ENCODE data around the gene VMP1. TPM values are rescaled to one million over a fixed set of nuclear protein-coding genes. Genes with fewer than 3 reads are reported as not detected.

Gene VMP1
- total RNA-seq, 3 donors from 2014 or later, result 128 to 138 (median 134) TPM

Other genes with a start within 250 kb of the VMP1 start
- gene DHX40, start 142.0 kb upstream of the VMP1 start, total RNA-seq, result 10 to 100 TPM; 14.5 to 15.3 (median 15.3) TPM
- 100 to 1,000 TPM; 177 to 195 (median 183) TPM for gene CLTC, start 87.8 kb upstream of the VMP1 start, total RNA-seq
- gene PTRH2, start 224 bp upstream of the VMP1 start, total RNA-seq, result 10 to 100 TPM; 45.4 to 50.9 (median 47.4) TPM
- 1 to 10 TPM; 6.5 to 9.6 (median 8.0) TPM for gene TUBD1, start 185.3 kb downstream of the VMP1 start, total RNA-seq
- 10 to 100 TPM; 45.3 to 50.1 (median 49.6) TPM for gene RPS6KB1, start 185.5 kb downstream of the VMP1 start, total RNA-seq